T-helper 1 cell treated with Interleukin-12 subunit alpha and Interleukin-12 subunit beta and Interleukin-4 antibody, amounts not matched to agents 30 μg/mL and 1 μg/mL, for 36 hours (primary cell): ENCODE data around the gene TNS1.

Source experiments
- H3K27ac Mint-ChIP-seq: one replicate; pipeline ENCODE4 v1.8.0; 2021; ENCODE audit warnings: mild to moderate bottlenecking, mixed read lengths
- H3K27me3 Mint-ChIP-seq: one replicate; pipeline ENCODE4 v1.8.0; 2021; ENCODE audit warnings: low read depth, mixed read lengths
- H3K36me3 Mint-ChIP-seq: one replicate; pipeline ENCODE4 v1.8.0; 2021; ENCODE audit warnings: low read depth, mixed read lengths
- H3K4me1 Mint-ChIP-seq: one replicate; pipeline ENCODE4 v1.8.0; 2021; ENCODE audit warnings: low read depth, mixed read lengths
- H3K4me3 Mint-ChIP-seq: one replicate; pipeline ENCODE4 v1.8.0; 2021; ENCODE audit warnings: mild to moderate bottlenecking, moderate library complexity, mixed read lengths
- H3K9me3 Mint-ChIP-seq: one replicate; pipeline ENCODE4 v1.8.0; 2021; ENCODE audit warnings: mixed read lengths

Gene TNS1

DNA sequence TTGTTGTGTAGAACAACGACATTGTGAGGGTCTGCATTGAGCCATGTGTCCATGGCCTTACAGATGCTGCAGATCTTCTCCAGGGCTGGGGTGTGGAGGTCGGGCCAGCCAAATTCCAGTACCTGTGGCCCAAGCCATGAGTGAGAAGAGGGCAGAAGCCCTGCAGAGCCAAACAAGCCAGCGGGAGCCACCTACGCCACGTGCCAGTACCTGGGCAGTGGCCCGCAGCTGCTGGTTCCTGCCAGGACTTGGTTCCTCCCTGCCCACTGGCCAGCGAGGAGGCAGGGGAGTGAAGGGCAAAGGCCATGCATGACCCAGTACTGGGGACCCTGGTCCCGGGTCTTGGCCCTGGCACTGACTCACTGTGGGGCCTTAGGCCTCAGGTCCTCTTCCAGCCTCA is 109.4 kb downstream of the TNS1 start:
- H3K27ac Mint-ChIP-seq = no peak overlapping the region
- no peaks in the 10 kb centered on the region for H3K27me3 Mint-ChIP-seq
- no peaks in the 10 kb centered on the region for H3K9me3 Mint-ChIP-seq
- no peak overlapping the region for H3K4me3 Mint-ChIP-seq
- H3K36me3 Mint-ChIP-seq = no peaks in the 10 kb centered on the region
- no peaks in the 10 kb centered on the region for H3K4me1 Mint-ChIP-seq

DNA sequence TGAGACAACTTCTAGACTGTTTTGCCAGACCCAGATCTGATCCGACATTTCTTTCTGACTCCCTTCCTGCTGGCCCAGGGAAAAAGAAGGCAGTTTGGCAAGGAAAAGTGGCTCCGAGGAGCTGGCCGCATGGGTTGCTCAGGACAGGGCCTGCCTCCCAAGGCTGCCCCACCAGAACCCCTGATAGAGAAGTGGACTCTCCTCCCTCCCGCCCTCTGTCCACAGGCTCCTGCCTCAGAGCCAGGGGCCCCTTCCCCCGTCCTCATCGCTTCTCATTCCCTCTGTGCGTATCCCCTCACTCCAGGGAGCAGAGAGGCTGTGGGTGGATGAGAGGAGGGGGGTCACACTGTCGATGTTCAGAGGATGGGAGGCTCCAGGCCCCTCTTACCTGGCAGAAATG is 110.2 kb downstream of the TNS1 start:
- Mint-ChIP-seq H3K27ac (no peak overlapping the region), H3K9me3 (no peaks in the 10 kb centered on the region), H3K36me3 (no peaks in the 10 kb centered on the region), H3K4me1 (no peaks in the 10 kb centered on the region), H3K4me3 (no peak overlapping the region), H3K27me3 (no peaks in the 10 kb centered on the region)

DNA sequence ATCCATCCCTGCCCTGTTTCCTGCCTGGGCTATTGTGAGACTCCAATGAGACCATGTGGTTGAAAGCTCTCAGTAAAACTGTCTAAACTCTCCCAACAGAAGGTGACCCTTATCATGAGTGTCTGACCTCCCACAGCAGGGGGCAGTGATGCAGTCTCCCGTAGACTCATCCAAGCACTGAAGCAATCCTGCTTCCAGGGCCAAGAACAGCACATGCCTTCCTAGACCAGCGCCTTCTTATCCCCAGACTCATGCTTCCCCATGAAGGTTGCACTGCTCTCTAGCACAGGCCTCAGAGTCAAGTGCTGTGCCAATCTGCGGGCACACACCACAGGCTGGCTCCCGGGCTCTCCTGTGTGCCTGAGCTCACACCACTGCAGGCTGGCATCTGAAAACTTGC is 112.3 kb downstream of the TNS1 start:
- Mint-ChIP-seq H3K27me3 (peaks cover 3% of the 10 kb centered on the region), H3K4me3 (no peak overlapping the region), H3K4me1 (peaks cover 2% of the 10 kb centered on the region), H3K27ac (no peak overlapping the region), H3K36me3 (no peaks in the 10 kb centered on the region), H3K9me3 (no peaks in the 10 kb centered on the region)

DNA sequence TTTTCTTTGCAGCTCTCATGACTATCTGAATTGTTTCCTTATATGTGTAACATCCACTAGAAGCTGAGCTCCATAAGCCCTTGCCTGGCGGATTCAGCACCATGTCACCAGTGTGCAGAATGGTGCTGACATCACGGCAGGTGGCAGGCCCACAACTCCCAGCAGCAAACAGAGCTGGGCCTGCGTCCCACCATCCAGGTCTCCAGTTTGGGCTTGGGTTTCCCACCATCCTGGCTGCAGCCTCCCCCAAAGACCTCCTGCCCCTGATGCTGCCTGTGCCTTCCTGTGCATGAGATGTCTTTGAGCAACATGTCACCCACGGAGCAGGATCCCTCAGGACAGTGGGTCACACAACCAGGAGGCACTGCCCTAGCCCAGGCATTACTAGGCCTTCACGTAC is 113.1 kb downstream of the TNS1 start:
- Mint-ChIP-seq H3K27ac (no peak overlapping the region), H3K36me3 (no peaks in the 10 kb centered on the region), H3K4me1 (peaks cover 2% of the 10 kb centered on the region), H3K9me3 (no peaks in the 10 kb centered on the region), H3K4me3 (no peak overlapping the region), H3K27me3 (peaks cover 3% of the 10 kb centered on the region)

DNA sequence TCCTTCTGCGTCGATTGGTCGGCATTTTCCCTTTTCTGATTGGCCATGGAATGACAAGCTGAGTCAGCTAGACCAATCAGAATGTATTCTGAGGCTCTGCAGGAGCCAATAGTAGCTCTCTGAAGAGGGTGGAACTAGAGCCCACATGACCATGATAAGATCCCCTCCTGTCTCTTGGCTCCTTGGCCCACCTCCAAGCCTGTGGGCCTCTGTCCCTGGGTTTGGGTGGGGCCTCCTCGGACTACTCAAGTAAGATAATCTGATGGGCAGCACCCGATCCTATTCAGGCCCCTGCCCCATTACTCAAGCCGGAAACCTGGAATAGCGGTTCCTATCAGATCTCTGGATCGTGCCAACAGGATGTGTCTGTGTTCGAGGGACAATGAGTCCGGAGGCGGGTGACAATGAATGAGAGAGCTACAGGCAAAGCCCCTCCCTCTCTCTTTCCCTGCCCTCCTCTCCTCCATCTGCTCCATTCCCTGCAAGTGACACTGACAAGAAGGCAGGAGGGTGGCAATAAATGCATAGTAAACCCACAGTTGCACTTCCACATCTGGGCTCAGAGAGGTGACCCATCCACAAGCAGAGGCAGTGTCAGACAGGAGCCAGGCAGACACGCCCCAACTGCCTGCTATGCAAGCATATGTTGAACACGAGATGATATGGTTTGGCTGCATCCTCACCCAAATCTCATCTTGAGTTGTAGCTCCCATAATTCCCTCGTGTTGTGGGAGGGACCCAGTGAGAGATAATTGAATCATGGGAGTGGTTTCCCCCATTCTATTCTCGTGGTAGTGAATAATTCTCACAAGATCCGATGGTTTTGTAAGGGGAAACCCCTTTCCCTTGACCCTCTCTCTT is 114.7 kb downstream of the TNS1 start:
- Mint-ChIP-seq H3K9me3 (no peaks in the 10 kb centered on the region), H3K36me3 (no peaks in the 10 kb centered on the region), H3K4me1 (peaks cover 2% of the 10 kb centered on the region), H3K27me3 (peaks cover 6% of the 10 kb centered on the region), H3K4me3 (no peak overlapping the region), H3K27ac (no peak overlapping the region)

DNA sequence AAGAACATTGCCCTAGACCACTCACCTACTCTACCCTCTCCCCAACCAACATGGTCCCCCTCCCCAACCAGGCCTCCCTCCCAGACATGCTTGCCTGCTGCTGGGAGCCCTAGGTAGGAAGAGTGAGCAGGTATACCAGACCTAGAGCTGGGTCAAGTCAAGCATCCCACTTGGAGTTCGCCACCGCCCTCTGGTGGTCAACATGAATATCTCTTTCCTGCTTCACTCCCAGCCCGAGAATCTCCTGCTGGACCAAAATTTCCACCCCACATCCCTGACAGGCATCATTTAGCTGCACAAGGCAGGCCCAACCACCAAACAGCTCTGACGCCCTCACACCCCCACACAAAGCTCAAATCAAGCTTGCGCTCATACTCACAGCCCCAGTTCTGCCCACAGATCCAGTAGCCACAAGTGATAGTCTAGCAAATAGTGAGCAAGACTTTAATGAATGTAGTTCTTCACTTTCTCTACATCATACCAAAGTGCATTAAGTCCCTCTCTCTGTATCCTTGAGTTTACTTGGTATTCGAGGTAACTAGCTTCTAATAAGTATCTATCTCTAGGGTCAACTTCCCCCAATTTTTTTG is 116.0 kb downstream of the TNS1 start:
- H3K4me1 Mint-ChIP-seq = peaks cover 2% of the 10 kb centered on the region
- H3K27me3 Mint-ChIP-seq = peaks cover 6% of the 10 kb centered on the region
- H3K4me3 Mint-ChIP-seq = no peak overlapping the region
- no peaks in the 10 kb centered on the region for H3K36me3 Mint-ChIP-seq
- H3K27ac Mint-ChIP-seq = no peak overlapping the region
- no peaks in the 10 kb centered on the region for H3K9me3 Mint-ChIP-seq

DNA sequence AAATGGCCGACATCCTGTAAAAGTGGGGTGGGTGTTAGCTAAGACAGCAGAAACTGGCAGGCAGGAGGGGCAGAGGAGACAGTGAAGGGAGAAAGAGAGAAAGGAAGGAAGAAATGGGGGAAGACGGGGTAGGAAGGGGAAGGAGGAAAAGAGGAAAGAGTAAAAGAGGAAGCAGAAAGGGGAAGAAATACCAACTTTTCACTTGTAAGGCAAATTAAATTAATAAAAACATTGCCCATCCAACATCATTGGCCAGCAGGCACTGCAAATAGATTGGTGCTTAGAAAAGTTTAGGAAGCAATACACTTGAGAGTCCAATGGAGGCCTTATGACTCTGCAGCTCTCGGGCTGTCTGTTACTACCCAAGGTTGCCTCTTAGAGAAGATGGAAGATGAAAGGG is 116.7 kb downstream of the TNS1 start:
- H3K4me3 Mint-ChIP-seq = no peak overlapping the region

DNA sequence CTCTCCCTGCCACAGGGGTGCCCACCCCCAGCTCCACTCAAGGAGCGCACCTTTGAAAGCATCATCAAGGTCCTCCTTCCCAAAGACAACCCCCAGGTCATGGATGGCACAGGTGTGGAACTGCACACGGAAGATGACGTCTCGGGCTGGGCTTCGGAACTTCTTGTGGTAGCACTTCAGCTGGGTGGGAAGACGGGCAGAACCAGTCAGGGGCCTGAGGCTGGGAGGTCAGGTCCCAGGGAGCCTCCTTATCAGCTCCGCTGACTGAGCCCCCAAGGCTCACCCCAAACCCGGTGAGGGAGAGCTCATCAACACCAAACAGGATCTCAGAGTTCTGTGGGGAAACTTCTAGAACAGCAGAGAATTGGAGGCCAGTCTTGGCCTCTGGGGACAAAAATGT is 117.8 kb downstream of the TNS1 start:
- Mint-ChIP-seq H3K27me3 (peaks cover 6% of the 10 kb centered on the region), H3K36me3 (no peaks in the 10 kb centered on the region), H3K9me3 (no peaks in the 10 kb centered on the region), H3K4me1 (peaks cover 2% of the 10 kb centered on the region), H3K4me3 (no peak overlapping the region), H3K27ac (no peak overlapping the region)

More for the DNA sequence above, 116.7 kb downstream of the TNS1 start:
- Mint-ChIP-seq H3K4me1 (peaks cover 2% of the 10 kb centered on the region), H3K9me3 (no peaks in the 10 kb centered on the region), H3K27ac (no peak overlapping the region), H3K27me3 (peaks cover 6% of the 10 kb centered on the region), H3K36me3 (no peaks in the 10 kb centered on the region)

DNA sequence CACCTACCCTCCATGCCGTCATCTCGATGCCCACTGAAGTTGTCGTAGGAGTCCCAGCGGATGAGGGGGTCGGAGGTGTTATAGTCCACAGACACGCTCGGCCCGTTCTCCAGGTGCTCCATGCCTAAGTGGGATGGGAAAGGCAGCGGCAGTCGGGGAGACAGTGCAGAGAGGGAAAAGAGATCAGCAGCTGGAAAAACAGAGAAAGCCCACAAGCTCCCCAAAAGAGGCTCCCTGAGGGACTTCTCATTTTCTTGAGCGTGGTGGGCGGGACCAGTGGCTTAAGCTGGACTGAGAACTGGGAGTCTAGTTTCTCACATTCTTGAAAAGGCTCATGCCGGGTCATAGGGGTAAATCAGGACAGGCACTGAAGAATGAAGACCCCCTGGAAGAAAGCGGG is 121.9 kb downstream of the TNS1 start:
- Mint-ChIP-seq H3K4me3 (no peak overlapping the region), H3K4me1 (no peaks in the 10 kb centered on the region), H3K9me3 (no peaks in the 10 kb centered on the region), H3K27me3 (peaks cover 3% of the 10 kb centered on the region), H3K27ac (no peak overlapping the region), H3K36me3 (no peaks in the 10 kb centered on the region)

DNA sequence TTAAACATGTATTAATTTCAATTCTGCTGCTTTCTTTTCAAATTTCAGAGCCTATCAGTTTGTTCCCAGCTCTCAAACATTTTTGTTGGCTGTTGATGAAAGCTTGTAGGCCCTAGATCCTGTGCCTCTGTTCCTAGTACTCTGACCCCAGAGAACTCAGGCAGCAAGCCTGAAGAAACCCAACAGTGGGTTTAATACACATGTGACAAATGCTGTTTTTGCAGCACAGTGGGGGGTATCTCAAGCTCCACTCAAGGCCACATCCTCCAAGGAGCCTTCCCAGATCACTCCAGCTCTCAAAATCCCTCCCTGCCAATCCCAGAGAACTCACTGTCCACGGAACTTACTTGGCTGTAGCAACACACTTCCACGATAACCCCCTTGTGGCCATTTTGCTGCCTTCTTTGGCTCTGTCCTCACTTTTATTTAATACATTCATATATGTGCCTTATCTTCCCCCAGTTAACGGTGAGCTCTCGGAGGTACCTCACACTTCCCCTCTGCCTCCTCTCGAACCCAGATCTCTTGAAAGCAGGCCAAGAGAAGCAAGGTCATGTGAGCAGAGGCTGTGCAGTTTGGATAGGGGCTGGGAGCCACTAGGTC is 122.4 kb downstream of the TNS1 start:
- no peaks in the 10 kb centered on the region for H3K9me3 Mint-ChIP-seq
- peaks cover 3% of the 10 kb centered on the region for H3K27me3 Mint-ChIP-seq
- no peak overlapping the region for H3K27ac Mint-ChIP-seq
- H3K4me3 Mint-ChIP-seq = no peak overlapping the region
- H3K4me1 Mint-ChIP-seq = no peaks in the 10 kb centered on the region
- H3K36me3 Mint-ChIP-seq = no peaks in the 10 kb centered on the region

DNA sequence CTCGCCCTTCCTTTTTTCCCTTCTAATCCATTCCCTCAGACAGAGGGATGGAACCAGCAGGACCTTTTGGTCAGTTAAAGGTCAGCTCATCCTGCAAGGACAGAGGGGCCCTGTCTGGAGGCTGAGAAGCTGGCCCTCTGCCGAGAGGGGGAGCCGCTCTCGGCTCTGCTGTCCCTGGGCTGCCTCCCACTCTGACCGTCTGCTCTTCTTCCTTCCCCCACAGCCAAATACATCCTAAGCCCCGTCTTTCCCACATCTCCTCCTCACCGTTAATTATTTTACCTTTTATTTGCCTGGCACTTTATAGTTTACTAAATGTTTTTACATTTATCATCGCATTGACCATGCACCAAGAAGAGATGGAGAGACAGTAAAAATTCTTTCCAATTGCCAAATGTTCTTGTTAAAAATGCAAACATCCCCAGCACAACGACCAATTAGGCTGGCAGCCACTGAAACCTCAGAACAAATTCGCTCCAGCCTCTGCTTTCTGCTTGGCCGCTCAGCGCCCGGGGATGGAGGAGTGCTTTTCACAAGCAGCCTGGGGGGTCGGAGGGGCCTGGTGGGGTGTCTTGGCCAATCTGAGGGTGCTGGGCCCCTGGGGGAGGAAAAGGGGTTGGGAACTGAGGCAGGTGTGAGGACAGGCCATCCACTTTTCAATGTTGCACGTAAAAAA is 123.7 kb downstream of the TNS1 start:
- no peaks in the 10 kb centered on the region for H3K9me3 Mint-ChIP-seq
- H3K27ac Mint-ChIP-seq = no peak overlapping the region
- no peaks in the 10 kb centered on the region for H3K4me1 Mint-ChIP-seq
- H3K27me3 Mint-ChIP-seq = no peaks in the 10 kb centered on the region
- no peak overlapping the region for H3K4me3 Mint-ChIP-seq
- H3K36me3 Mint-ChIP-seq = no peaks in the 10 kb centered on the region

DNA sequence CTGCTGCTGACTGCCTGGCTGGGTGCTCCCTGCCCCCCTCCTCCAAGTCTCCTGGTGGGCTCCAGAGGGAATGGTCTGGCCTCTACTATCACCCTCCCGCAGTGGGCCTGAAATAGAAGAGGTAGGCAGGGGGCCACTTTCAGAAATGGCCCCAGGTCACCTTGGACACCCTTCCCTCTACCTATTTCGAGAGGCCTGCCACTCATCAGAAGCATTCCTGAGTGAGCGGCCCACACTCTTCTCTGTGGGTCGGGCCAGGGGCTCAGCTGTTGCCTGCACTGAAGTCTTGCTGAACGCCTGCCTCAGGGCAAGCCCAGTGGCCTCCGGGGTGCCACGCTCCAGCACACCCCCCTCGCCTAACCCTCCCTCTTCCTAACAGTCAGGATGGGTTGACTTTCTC is 124.9 kb downstream of the TNS1 start:
- H3K4me1 Mint-ChIP-seq = no peaks in the 10 kb centered on the region
- H3K27me3 Mint-ChIP-seq = peaks cover 5% of the 10 kb centered on the region
- H3K9me3 Mint-ChIP-seq = no peaks in the 10 kb centered on the region
- no peak overlapping the region for H3K4me3 Mint-ChIP-seq
- no peak overlapping the region for H3K27ac Mint-ChIP-seq
- H3K36me3 Mint-ChIP-seq = no peaks in the 10 kb centered on the region

DNA sequence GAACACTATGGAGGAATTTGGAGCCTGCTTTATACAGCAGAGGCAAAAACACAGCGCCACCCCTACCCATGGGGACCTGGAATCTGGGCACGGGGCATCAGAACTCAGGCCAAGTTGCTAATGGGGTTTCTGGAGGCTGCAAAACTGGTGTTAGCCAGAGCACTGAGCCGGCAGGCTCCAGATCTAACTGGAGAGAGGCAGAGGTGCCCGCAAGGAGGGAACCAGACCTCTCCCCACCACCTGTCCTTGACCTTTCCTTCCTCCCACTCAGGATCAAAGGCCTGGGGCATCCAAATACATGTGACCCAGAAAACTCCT is 126.6 kb downstream of the TNS1 start:
- Mint-ChIP-seq H3K36me3 (no peaks in the 10 kb centered on the region), H3K4me1 (no peaks in the 10 kb centered on the region), H3K9me3 (no peaks in the 10 kb centered on the region), H3K27me3 (peaks cover 5% of the 10 kb centered on the region), H3K27ac (no peak overlapping the region), H3K4me3 (no peak overlapping the region)

DNA sequence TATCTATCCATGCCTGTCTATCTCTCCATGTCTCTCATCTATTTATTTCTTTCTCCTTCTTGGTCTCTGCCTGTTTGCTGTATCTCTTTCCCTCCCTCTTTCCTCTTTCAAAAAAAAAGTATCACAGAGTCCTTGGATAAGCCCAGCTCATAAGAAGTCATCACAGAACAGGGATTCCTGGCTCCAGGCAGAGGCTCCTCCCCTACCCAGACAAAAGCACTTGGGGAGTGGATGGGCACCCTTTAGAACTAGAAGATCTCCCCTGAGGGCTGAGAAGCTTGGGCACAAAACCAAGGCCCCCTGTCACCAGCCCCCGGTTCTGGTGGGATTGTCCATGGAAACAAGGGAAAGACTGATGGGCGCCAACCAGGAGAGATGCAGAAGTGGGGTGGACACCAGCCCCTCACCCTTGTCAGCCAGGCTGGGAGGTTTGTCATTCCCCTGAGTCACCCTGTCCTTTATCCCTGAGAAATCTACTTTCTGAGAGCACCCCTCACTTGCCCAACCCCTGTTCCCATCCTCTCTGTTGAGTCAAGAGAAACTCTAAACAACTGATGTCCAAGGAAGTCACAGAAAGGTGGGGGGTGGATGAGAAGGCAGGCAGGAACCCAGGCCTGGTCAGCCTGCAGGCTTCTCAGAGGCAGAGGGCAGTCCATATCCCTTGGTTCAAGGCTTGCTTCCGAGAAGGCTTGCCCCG is 127.1 kb downstream of the TNS1 start:
- no peaks in the 10 kb centered on the region for H3K36me3 Mint-ChIP-seq
- H3K4me3 Mint-ChIP-seq = no peak overlapping the region
- no peak overlapping the region for H3K27ac Mint-ChIP-seq
- H3K4me1 Mint-ChIP-seq = no peaks in the 10 kb centered on the region
- H3K27me3 Mint-ChIP-seq = peaks cover 5% of the 10 kb centered on the region
- no peaks in the 10 kb centered on the region for H3K9me3 Mint-ChIP-seq
